ENCODE results near the gene BRIP1. TPM values are rescaled to one million over a fixed set of nuclear protein-coding genes. Genes with fewer than 3 reads are reported as not detected.

BRIP1 gene
- total RNA-seq, 1 experiment from 2014 or later, result 13.8 TPM

DNA sequence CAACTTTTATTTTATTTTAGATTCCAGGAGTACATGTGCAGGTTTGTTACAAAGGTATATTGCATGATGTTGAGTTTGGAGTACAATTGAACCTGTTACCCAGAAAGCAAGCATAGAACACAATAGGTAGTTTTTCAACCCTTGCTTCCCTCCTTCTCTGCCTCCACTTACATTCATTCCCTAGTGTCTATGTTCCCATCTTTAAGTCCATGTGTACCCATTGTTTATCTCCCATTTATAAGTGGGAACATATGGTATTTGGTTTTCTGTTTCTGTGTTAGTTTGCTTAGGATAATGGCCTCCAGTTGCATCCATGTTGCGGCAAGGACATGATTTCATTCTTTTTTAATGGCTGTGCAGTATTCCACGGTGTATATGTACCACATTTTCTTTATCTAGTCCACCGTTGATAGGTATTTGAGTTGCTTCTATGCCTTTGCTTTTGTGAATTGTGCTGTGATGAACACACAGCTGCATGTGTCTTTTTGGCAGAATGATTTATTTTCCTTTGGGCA is 158.3 kb downstream of the BRIP1 start:
- DNase-seq (ENCODE audit: low spot score) (no peak), ATAC-seq (no peak)
- TF ChIP-seq, protein P1, sequence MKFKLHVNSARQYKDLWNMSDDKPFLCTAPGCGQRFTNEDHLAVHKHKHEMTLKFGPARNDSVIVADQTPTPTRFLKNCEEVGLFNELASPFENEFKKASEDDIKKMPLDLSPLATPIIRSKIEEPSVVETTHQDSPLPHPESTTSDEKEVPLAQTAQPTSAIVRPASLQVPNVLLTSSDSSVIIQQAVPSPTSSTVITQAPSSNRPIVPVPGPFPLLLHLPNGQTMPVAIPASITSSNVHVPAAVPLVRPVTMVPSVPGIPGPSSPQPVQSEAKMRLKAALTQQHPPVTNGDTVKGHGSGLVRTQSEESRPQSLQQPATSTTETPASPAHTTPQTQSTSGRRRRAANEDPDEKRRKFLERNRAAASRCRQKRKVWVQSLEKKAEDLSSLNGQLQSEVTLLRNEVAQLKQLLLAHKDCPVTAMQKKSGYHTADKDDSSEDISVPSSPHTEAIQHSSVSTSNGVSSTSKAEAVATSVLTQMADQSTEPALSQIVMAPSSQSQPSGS (CRISPR knock-in tag; IDR thresholded peaks at IDR 0.05; ENCODE audit: borderline replicate concordance, low read depth), result no peak
- TF ChIP-seq MYBL2 (CRISPR knock-in tag; IDR thresholded peaks at IDR 0.05) (no peak), ESRRA (CRISPR knock-in tag; IDR thresholded peaks at IDR 0.05; ENCODE audit: borderline replicate concordance) (no peak), ZNF317 (CRISPR knock-in tag; IDR thresholded peaks at IDR 0.05; ENCODE audit: borderline replicate concordance, low read depth) (no peak), E2F5 (CRISPR knock-in tag; IDR thresholded peaks at IDR 0.05) (no peak), ZNF671 (CRISPR knock-in tag; IDR thresholded peaks at IDR 0.05) (no peak), MLX (CRISPR knock-in tag; IDR thresholded peaks at IDR 0.05) (no peak), KAT7 (CRISPR knock-in tag; IDR thresholded peaks at IDR 0.05; ENCODE audit: borderline replicate concordance) (no peak), STAT6 (CRISPR knock-in tag; conservative IDR thresholded peaks at IDR 0.05; ENCODE audit: low read depth) (no peak), SMAD3 (CRISPR knock-in tag; IDR thresholded peaks at IDR 0.05; ENCODE audit: borderline replicate concordance) (no peak), ZBTB43 (CRISPR knock-in tag; IDR thresholded peaks at IDR 0.05) (no peak), TEAD1 (CRISPR knock-in tag; IDR thresholded peaks at IDR 0.05) (no peak), ETV6 (CRISPR knock-in tag; IDR thresholded peaks at IDR 0.05) (no peak), SOX15 (CRISPR knock-in tag; IDR thresholded peaks at IDR 0.05) (no peak), ZNF232 (CRISPR knock-in tag; IDR thresholded peaks at IDR 0.05) (no peak), GTF2I (CRISPR knock-in tag; conservative IDR thresholded peaks at IDR 0.05) (no peak), E2F1 (CRISPR knock-in tag; IDR thresholded peaks at IDR 0.05) (no peak), TEAD4 (CRISPR knock-in tag; IDR thresholded peaks at IDR 0.05) (no peak)
- TF ChIP-seq, protein P2, sequence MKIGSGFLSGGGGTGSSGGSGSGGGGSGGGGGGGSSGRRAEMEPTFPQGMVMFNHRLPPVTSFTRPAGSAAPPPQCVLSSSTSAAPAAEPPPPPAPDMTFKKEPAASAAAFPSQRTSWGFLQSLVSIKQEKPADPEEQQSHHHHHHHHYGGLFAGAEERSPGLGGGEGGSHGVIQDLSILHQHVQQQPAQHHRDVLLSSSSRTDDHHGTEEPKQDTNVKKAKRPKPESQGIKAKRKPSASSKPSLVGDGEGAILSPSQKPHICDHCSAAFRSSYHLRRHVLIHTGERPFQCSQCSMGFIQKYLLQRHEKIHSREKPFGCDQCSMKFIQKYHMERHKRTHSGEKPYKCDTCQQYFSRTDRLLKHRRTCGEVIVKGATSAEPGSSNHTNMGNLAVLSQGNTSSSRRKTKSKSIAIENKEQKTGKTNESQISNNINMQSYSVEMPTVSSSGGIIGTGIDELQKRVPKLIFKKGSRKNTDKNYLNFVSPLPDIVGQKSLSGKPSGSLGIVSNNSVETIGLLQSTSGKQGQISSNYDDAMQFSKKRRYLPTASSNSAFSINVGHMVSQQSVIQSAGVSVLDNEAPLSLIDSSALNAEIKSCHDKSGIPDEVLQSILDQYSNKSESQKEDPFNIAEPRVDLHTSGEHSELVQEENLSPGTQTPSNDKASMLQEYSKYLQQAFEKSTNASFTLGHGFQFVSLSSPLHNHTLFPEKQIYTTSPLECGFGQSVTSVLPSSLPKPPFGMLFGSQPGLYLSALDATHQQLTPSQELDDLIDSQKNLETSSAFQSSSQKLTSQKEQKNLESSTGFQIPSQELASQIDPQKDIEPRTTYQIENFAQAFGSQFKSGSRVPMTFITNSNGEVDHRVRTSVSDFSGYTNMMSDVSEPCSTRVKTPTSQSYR (CRISPR knock-in tag; IDR thresholded peaks at IDR 0.05), result no peak
- peaks cover 75% of the 10 kb centered on the region for H3K9me3 Mint-ChIP-seq
- H3K27ac Mint-ChIP-seq, result no peak overlapping the region
- CTCF ChIA-PET, result no interaction called here
- POLR2A ChIA-PET, result no interaction called here
- no peaks in the 10 kb centered on the region; the same call in 1 of the 2 replicates for H3K27me3 Mint-ChIP-seq (ENCODE audit: low read depth)
- no peaks in the 10 kb centered on the region for H3K4me1 Mint-ChIP-seq
- peaks cover 77% of the 10 kb centered on the region for H3K36me3 Mint-ChIP-seq
- no peak overlapping the region for H3K4me3 Mint-ChIP-seq
